HUDEP-2 (cell line): ENCODE measurements around the gene KPNA3.
"Not testable (repeated sequence)": the region's sequence is repeated elsewhere in the genome, so short reads cannot be mapped to it uniquely, and the experiment has no call there.

Experiments used
- DNase-seq, 76 experiments: peaks; one replicate each; lab custom pipeline; 2025; ENCODE audit not compliant: unreplicated experiment in 76 of 76; lab: John Stamatoyannopoulos, UW

Gene KPNA3, protein sequence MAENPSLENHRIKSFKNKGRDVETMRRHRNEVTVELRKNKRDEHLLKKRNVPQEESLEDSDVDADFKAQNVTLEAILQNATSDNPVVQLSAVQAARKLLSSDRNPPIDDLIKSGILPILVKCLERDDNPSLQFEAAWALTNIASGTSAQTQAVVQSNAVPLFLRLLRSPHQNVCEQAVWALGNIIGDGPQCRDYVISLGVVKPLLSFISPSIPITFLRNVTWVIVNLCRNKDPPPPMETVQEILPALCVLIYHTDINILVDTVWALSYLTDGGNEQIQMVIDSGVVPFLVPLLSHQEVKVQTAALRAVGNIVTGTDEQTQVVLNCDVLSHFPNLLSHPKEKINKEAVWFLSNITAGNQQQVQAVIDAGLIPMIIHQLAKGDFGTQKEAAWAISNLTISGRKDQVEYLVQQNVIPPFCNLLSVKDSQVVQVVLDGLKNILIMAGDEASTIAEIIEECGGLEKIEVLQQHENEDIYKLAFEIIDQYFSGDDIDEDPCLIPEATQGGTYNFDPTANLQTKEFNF

DNA sequence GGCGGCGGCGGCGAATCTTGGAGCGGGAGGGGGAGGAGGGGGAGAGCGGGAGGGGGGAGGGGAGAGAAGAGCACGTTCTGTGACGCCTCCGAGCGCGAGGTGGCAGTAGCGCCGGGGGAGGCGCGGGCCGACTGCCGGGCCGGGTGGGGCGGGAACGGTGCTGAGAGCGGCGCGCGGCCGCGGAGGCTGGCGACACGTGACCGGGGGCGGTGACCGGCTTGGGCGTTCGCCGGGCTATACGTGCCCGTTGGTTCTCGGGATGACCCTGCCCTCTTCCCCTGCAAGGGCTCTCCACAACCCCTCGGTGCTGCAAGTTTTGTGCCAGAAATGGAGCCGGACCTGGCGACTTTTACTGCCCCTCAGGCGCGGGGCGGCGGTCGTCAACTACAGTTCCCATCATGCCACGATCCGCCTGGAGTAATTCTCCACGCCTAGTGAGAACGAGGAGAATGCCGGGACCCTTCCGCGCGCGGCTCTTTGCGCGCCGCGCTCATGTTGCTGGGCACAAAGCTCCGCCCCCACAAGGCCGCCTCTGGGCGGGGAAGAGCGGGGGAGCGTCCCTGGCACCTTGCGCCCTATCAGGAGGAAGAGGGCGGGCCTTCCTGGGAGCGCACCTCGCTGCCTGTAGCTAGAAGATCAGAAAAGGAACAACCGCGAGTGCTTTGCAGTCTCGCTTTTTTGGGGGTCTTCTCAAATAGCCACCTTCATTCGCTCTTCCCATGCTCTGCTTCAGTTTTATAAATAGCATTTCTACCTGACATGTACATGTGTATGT is at the start of gene KPNA3:
TSS of gene KPNA3 (minus strand) at position 133 of the 775 bp plus-strand sequence. CDS start 176 bp downstream, outside the sequence.
- DNase-seq: peak; percentile 41 to 96 (median 91)

DNA sequence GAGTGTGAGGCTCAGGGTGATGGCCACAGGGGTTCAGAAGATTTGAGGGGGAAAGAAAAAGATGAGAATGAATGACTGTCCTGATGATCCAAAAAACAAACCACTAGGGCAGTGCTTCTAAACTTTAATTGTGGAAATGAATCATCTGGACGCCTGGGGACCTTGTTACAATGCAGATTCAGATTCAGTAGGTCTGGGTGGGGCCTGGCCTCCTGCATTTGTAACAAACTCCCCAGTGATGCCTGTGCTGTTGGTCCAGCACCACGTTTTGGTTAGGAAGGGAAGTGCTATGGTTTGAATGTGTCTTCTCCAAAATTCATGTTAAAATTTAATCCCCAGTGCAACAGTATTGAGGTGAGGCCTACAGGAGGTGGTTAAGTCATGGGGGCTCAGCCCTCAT is 49.5 kb upstream of the KPNA3 start:
- no peak for DNase-seq

DNA sequence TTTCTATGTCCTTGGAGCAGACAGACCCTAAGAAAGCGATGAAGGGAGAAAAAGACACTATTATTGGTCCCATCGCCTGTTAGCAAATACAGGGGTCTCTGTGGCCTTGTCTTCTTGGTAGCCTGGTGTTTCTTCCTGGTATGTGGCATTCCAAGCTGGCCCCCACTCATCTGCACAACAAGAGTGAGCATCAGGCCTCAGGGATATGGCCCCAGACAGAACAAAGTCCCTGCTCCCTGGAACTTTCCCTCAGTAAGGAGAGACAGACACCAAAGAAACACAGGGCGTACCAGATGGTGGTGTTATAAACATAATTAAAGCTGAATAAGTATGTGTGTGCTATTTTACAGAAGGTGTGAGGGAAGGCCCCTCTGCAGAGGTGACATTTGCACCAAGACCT is 48.2 kb upstream of the KPNA3 start:
- DNase-seq: no peak

DNA sequence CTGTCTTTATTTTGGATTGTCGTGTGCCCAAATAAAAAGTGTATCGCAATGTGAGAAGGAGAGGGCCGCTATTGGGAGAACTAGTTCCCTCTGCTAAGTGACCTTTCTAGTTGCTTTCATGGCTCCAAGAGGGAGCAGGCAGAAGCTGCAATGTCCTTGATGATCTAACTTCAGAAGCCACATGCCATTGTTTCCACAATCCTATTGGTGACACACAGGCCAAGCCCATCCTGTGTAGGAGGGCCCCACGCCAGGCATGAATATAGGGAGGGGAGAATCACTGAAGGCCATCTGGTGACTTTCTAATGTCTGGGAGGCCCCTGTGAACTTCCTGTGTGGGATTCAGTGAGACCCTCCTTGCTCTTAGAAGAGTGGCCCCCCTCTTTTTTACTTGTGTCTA is 47.8 kb upstream of the KPNA3 start:
- peak in 2 of 76 experiments; percentile 2 to 12 for DNase-seq

DNA sequence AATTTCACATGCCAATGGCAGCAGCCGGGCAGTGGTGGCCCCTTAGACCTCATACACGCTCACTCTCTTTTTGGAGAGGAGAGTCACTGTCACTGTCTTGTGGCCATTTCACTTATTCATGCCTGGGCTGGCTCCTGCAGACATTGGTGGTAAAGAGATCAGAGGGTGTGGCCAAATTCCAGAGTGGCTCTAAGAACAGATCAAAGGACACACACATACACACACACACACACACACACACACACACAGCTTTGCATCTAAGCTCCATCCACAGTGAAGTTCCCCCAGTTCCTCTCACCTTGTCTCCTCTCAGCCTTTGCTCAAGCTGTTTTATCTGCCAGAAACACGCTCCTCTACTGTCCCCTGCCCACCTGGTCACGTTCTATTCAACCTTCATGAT is 46.5 kb upstream of the KPNA3 start:
- peak in 5 of 76 experiments; percentile 6 to 24 (median 16) for DNase-seq

DNA sequence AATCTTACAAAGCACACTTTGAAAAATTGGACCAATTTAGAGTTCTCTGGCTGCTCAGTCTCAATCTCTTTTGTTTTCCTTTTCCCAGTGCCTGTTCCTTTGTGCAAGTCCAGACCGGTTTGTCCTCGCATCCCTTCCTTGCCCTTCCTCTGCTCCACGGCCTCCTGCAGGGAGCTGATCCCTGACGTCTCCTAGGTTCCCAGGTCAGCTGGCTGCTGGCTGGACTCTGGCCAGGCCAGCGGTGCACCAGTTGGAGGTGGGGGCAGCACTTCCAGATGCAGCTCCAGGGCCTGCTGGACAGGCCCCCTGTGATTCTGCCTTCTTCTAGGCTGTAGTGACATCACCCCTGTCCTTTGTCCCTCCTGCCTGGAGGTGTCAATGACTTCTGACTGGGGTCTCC is 44.0 kb upstream of the KPNA3 start:
- no peak for DNase-seq

DNA sequence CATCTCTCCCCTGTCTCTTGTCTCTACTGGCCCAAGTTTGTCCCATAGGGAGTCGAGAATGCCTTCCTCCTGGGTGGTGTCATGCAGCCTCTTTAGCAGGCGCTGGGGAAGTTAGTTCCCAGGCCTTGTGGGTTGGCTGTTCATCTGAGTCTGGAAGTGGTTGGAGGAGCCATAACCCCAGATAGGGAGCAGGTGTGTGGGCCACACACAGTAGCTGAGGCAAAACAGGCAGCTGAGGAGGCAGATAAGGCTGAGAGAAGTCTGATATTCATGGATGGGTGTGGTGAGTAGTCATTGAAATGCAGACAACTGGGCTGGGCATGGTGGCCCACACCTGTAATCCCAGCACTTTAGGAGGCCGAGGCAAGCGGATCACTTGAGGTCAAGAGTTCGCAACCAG is 40.9 kb upstream of the KPNA3 start:
- peak in 2 of 76 experiments; percentile 11 to 18 for DNase-seq

DNA sequence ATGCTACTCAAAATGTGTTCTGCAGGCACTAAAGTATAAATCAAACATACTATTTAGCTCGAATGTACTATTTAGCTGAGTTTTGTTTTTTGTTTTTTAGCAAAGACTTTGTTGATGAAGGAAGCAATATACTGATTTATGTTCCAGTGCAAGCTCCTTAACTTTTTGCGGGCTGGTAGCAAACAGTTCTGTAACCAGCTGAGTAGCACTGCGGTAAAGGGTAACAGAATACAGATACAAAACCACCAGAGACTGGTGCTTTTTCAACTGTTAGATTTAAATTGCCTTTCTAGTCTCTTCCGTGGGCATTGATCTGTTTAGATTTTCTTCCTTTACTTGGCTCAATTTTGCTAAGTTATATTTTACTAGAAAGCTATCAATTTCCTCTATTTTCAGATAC is 39.0 kb upstream of the KPNA3 start:
- DNase-seq: no peak

DNA sequence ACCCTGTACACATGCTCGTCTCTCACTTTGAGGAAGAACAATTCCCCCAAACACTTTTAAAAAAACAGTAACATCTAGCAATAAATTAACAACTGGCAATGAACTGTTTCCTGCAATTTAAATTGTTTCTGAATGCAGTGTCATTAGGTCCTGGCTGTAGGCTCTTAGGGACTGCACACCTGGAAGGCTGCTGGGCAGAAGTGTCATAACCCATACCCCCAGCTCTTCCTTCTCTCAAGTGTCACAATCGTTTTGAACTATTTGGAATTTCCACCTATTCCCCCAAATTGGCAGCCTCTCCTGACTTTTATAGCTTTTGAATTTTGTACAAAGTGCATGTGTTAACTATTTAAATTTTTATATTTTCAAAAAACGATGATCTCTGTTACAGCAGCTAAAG is 38.2 kb upstream of the KPNA3 start:
- DNase-seq: no peak

DNA sequence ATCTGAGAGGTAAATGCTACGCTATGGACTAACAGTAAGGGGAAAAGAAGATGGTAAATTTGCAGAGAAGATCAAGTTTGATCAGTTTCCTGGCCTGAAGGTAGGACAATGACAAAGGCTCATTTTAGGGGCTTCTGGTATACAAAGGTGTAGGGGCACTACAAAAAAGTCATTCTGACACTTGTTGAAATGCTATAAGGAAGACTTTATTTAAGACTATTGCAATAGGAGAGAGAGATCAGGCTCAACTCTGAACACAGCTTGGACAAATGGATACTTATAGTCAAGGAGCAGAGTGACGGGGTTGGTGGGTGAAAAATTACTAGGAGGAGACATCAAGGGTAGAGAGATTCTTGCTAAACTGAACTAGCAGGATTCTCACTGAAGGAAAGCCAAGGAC is 37.2 kb upstream of the KPNA3 start:
- no peak for DNase-seq

DNA sequence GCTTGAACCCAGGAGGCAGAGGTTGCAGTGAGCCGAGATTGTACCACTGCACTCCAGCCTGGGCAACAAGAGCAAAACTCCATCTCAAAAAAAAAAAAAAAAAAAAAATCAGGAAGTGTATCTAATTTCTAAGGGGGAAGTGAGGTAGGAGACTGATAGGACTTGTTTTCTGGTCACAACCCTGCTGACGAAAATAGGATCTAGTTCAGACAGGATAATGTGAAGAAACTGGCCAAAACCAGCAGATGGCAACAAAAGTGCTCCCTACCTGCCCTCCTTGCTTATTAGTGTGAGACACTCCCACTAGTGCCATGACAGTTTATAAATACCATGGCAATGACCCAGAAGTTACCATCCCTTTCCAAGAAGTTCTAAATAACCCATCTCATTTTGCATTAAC is 36.0 kb upstream of the KPNA3 start:
- DNase-seq: peak in 8 of 76 experiments; percentile 9 to 22 (median 16)

DNA sequence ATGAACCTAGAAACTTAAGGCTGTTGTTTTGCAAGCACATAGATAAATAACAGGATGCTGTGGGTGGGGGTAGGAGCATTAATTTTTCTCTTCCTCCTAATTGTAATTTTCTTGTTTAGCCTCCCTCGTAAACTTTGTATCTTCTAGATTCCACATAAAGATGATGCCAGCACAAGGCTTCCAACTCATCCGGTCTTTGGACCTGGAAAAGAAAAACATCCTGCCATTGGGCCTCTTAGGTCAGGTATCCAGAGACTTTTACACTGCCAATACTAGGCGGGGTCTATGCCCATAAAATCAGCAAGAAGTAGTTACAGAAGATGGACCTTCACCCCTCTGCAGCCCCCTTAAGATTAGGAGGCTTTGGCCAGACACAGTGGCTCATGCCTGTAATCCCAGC is 35.4 kb upstream of the KPNA3 start:
- no peak for DNase-seq

DNA sequence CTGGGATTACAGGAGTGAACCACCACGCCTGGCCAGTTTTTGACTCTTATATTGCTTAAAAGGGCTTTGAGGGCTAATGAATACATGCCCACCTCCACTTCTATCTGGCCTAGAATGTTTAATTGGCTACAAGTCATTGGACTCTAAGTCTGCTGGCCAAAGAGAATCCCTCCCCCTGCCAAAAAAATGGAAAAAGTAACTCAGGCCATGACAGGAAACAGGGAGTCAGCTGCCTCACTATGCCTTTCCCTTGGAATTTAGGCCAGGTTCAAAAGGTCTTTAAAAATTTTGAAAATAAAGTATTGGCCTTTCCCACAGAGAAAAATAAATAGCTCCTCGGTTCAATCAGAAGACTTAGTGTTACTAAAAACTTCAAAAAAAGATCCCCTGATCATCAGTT is 34.9 kb upstream of the KPNA3 start:
- DNase-seq: no peak

DNA sequence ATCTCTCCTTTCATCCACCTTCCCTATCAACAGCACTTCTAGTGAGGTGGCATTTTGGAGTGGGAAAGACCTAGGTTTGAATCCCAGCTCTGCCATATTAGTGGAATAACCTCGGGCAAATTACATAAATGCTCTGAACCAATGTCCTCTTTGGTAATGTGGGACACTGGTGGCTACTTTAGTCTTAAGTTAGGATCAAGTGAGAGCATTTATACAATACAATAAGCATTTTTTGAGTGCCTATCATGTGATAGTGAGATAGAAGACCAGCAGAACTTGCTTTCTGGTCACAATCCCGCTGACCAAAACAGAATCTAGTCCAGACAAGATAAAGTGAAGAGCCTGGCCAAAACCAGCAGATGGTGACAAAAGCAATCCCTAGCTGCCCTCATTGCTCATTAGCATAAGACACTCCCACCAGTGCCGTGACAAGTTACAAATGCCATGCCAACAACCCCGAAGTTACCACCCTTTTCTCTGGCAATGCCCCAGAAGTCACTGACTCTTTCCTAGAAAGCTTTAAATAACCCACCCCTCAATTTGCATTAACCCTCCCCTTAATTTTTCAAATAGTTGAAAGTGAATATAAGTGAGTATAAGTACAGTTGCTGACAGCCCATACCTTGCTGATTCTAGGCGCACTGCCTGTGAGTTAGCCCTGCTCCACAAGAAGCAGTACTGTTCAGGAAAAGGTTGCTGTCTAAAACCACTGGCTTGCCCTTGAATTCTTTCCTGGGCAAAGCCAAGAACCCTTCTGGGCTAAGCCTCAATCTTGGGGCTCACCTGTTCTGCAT is 28.9 kb upstream of the KPNA3 start:
- peak in 41 of 76 experiments; percentile 1 to 69 (median 22) for DNase-seq

DNA sequence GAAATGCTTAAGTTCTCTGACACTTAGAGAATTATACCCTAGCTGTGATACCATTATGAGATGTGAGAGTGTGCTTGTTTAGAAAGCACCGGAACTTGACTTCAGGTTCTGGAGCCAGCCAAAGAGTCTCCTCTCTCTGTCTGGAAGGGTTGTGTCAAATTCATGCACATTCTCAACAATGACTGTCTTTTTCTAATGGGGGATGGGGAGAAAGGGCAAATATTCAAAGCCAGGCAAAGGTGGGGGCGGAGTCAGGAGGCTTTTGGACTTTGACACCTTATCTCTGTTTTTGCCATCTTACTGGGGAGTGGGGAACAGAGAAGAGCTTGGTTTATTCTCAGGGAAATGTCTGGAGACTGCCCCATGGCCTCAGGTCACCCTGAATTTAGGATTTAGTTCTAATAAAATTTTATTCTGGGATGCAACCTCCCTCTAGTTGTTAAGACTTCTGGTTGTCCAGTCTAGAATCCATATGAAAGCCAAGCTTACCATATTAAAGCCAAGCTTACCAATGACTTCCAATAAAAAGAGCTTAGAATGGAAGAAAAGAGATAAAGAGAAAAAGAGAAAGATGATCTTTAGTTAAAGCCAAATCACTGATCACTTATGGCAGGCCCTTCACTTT is 28.2 kb upstream of the KPNA3 start:
- no peak for DNase-seq

DNA sequence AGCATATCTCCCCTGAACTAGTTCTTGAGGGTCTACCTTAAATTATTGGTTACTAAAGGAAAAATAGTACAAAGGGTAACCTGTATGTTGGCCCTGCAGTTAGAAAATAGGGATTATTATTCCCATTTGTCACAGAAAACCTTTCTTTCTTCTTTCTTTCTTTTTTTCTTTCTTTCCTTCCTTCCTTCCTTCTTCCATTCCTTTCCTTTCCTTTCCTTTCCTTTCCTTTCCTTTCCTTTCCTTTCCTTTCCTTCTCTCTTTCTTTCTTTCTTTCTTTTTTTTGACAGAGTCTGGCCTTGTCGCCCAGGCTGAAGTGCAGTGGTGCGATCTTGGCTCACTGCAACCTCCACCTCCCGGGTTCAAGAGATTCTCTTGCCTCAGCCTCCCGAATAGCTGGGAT is 23.6 kb upstream of the KPNA3 start:
- not testable (repeated sequence) for DNase-seq

DNA sequence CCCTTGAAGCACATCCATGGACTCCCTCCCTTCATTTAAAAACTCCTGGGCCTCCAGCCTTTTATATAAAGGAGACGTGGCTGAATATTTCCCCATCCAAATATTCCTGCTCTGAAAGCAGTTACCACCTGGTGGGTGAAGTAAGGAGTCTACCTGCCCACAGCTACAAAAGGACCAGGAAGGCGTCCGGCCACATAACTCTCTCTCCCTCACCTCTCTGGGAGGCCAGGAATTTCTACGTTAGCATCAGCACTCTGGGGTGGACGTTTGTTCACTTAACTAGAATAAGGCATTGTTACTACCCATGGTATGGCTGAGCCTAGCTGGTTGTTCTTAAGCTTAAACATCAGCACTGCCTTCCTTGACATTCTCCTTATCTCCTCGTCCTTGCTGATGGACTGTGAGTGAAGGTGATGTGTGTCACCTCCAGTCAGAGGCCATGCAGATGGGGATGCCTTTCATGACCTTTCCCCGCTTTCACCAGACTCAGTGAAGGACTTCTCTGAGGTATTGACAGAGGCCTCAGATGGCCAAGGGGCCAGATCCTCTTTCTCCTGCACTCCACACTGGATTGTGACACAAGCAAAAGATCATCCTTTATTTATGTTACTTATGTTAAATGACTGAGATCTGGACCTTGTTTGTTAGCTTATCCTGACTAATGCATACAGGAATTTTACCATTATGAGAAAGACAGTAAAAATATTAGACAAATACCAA is 22.2 kb upstream of the KPNA3 start:
- no peak for DNase-seq

DNA sequence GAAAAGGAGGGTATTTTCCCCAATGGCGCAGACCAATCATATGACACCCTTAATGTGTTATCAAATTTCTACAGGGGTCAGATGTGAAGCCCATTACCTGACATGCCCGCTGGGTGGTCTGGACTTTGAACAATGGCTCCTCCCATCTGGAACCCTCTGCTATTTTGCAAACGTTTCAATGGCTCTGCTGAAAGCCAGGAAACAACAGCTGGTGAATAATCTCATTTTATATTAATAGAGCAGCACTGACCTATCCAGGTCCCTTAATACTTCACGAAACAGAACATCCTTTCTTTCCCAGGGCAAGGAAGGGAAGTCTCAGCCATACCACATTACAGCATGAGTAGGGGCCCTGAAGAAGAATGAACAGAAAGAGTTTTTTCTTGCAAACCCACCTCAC is 20.3 kb upstream of the KPNA3 start:
- DNase-seq: no peak

DNA sequence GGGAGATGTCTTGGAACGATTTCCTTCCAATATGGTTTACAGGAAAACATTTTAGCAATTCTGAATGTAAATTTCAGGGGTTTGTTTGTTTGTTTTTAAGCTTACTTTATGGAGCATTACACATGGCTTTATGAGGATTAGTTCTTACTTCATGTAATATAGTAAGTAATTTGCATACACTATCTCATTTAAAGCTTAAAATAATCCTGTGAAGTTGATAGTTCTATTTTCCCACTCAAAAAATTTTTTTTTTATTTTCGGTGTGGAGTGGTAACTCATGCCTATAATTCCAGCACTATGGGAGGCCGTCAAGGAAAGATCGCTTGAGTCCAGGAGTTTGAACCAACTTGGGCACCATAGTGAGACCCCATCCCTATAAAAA is 19.0 kb upstream of the KPNA3 start:
- DNase-seq: no peak
